ENCODE results near the gene PCDHGA3.
"Not testable (repeated sequence)": the region's sequence is repeated elsewhere in the genome, so short reads cannot be mapped to it uniquely, and the experiment has no call there.

The PCDHGA3 gene

GRCh38 chr5:141349917-141350619 is 6.4 kb downstream of the PCDHGA3 start, which contains the start of gene PCDHGB1:
PCDHGB1 (plus strand) TSS chr5:141350099; CDS start chr5:141350261, 162 bp downstream.
- DNase-seq (ENCODE audit: low spot score): peak; percentile 92

GRCh38 chr5:141351591-141351990 is 8.0 kb downstream of the PCDHGA3 start:
- DNase-seq (ENCODE audit: low spot score): no peak

GRCh38 chr5:141354900-141355469 is 11.4 kb downstream of the PCDHGA3 start, which contains the start of gene PCDHGA4:
PCDHGA4 (plus strand) TSS chr5:141355021; CDS start chr5:141355108, 87 bp downstream.
- no peak for DNase-seq (ENCODE audit: low spot score)

- DNase-seq (ENCODE audit: low spot score): no peak
These were observed 12.0 kb downstream of the PCDHGA3 start for GRCh38 chr5:141355641-141356040.

- DNase-seq (ENCODE audit: low spot score): no peak
These were observed 12.5 kb downstream of the PCDHGA3 start for GRCh38 chr5:141356133-141356532.

- DNase-seq (ENCODE audit: low spot score): no peak
These were observed 13.3 kb downstream of the PCDHGA3 start for GRCh38 chr5:141356950-141357349.

GRCh38 chr5:141359790-141360426 is 16.3 kb downstream of the PCDHGA3 start, which contains the start of gene PCDHGB2:
PCDHGB2 (plus strand) TSS chr5:141359994; CDS start chr5:141360136, 142 bp downstream.
- DNase-seq (ENCODE audit: low spot score): no peak

GRCh38 chr5:141360685-141361084 is 17.1 kb downstream of the PCDHGA3 start:
- no peak for DNase-seq (ENCODE audit: low spot score)

- no peak for DNase-seq (ENCODE audit: low spot score)
These were observed 19.1 kb downstream of the PCDHGA3 start for GRCh38 chr5:141362719-141363118.

GRCh38 chr5:141363952-141364660 is 20.5 kb downstream of the PCDHGA3 start, which contains the start of gene PCDHGA5:
PCDHGA5 (plus strand) TSS chr5:141364162; CDS start chr5:141364331, 169 bp downstream.
- no peak for DNase-seq (ENCODE audit: low spot score)

GRCh38 chr5:141366016-141366896 is 22.6 kb downstream of the PCDHGA3 start:
- DNase-seq (ENCODE audit: low spot score): no peak

GRCh38 chr5:141369994-141370848 is 26.6 kb downstream of the PCDHGA3 start, which contains the start of gene PCDHGB3:
PCDHGB3 (plus strand) TSS chr5:141370242; CDS start chr5:141370395, 153 bp downstream.
- no peak for DNase-seq (ENCODE audit: low spot score)

- DNase-seq (ENCODE audit: low spot score): no peak
These were observed 28.2 kb downstream of the PCDHGA3 start for GRCh38 chr5:141371572-141372475.

GRCh38 chr5:141373673-141374317 is 30.2 kb downstream of the PCDHGA3 start, which contains the start of gene PCDHGA6:
PCDHGA6 (plus strand) TSS chr5:141373891; CDS start chr5:141374084, 193 bp downstream.
- DNase-seq (ENCODE audit: low spot score): no peak

GRCh38 chr5:141374627-141375026 is 31.0 kb downstream of the PCDHGA3 start:
- no peak for DNase-seq (ENCODE audit: low spot score)

GRCh38 chr5:141375444-141376155 is 32.0 kb downstream of the PCDHGA3 start:
- not testable (repeated sequence) for DNase-seq (ENCODE audit: low spot score)

- peak; percentile 70 for DNase-seq (ENCODE audit: low spot score)
These were observed 39.1 kb downstream of the PCDHGA3 start, which contains the start of gene PCDHGA7 for GRCh38 chr5:141382469-141383294. PCDHGA7 (plus strand) TSS chr5:141382742; CDS start chr5:141382900, 158 bp downstream.

All from HuH-7.5 (cell line).